ENCODE results near the gene MMP15. TPM values are rescaled to one million over a fixed set of nuclear protein-coding genes. Genes with fewer than 3 reads are reported as not detected.
"Not testable (repeated sequence)": the region's sequence is repeated elsewhere in the genome, so short reads cannot be mapped to it uniquely, and the experiment has no call there.

Gene MMP15
- total RNA-seq, 2 experiments from 2014 or later, result 0.19 to 0.43 TPM

DNA sequence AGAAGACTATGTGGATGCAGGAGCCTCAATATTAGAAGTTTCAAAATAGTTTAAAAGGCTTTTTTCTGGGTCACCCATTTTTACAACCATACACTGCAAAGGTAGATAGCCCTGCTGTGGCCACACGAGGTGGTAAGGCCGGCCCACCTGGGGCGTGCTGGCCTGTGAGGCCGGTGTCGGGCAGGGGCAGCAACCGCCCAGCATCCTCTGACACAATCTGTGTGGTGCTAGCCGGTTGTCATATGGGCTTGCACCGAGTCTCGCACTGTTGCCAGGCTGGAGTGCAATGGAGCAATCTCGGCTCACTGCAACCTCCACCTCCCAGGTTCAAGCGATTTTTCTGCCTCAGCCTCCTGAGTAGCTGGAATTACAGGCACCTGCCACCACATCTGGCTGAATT, 59.6 kb downstream of the MMP15 start:
- Mint-ChIP-seq H3K9me3 (ENCODE audit: low read depth) (no peaks in the 10 kb centered on the region), H3K4me3 (no peak overlapping the region), H3K27ac (no peak overlapping the region), H3K4me1 (no peaks in the 10 kb centered on the region), H3K36me3 (ENCODE audit: low read depth) (no peaks in the 10 kb centered on the region), H3K27me3 (no peaks in the 10 kb centered on the region)
- ChIA-PET POLR2A (no interaction called here), CTCF (no interaction called here)
- intact Hi-C loops (cut with DNase I, micrococcal nuclease), result no loop called here
- DNase-seq (no peak), ATAC-seq (no peak)

DNA sequence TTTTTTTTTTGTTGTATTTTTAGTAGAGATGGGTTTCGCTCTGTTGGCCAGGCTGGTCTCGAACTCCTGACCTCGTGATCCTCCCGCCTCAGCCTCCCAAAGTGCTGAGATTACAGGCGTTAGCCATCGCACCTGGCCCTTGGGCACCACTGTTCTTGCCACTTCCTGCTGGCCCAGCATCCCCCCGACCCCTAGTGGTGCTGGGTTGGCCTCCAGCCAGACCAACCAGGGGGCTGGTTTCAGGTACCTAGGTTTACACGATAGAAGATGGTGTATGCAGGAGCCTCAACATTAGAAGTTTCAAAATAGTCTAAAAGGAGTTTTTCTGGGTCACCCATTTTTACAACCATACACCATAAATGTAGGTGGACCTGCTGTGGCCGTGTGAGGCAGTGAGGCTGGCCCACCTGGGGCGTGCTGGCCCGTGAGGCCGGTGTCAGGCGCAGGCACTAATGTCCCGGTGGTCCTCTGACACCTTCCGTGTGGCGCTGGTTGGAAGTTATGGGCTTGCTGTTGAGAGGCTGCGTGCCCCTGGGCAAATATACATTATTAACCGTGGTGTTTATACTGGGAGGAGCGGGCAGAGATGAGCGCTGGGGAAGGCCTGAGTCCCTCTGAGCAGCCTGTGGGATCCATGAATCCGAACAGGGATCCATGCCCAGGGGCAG, 60.2 kb downstream of the MMP15 start:
- no peak for DNase-seq
- POLR2A ChIA-PET, result no interaction called here
- CTCF ChIA-PET, result no interaction called here
- Mint-ChIP-seq H3K36me3 (ENCODE audit: low read depth) (no peaks in the 10 kb centered on the region), H3K9me3 (ENCODE audit: low read depth) (no peaks in the 10 kb centered on the region), H3K27me3 (no peaks in the 10 kb centered on the region), H3K27ac (no peak overlapping the region), H3K4me1 (no peaks in the 10 kb centered on the region), H3K4me3 (no peak overlapping the region)
- ATAC-seq, result no peak
- intact Hi-C loops (cut with DNase I, micrococcal nuclease), result no loop called here

DNA sequence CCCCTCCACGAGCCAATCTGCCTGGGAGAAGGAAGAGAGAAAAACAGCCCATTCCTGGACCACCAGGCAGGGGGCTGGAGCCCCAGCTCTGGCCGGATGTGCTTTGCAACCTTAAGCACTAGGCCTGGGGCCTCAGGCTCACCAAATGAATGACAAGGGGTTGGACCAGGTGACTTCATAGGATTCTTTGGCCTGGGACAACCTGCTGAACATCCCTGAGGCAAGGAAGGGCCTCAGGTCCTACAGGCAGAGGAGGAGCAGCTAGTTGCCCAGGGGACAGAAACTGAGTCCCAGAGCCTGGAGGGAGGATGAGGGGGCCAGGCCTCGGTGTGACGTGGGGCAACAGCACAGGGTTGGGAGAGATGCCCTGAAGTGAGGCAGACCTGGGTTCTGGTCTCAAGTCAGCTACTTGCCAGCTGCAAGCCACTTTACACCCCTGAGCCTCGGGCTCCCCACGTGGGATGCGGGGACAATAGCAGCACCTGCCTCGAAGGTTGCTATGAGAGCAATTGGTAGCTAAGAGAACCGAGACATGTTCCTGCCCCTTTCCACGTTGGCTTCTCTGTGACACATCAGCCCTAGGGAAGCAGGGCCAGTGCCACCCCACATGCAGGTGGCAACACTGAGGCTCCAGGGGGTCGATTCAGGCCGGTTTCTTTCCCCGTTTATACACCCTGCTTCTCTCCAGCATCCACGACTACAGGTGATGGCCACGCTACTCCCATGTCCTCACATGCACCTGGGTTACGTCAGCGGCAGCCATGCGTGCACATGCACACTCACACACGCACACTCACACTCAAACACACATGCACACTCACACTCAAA, 61.0 kb downstream of the MMP15 start:
- no peak overlapping the region for H3K27ac Mint-ChIP-seq
- no peaks in the 10 kb centered on the region for H3K4me1 Mint-ChIP-seq
- H3K4me3 Mint-ChIP-seq, result no peak overlapping the region
- H3K27me3 Mint-ChIP-seq, result no peaks in the 10 kb centered on the region
- H3K9me3 Mint-ChIP-seq (ENCODE audit: low read depth), result no peaks in the 10 kb centered on the region
- intact Hi-C loops (cut with DNase I, micrococcal nuclease), result no loop called here
- ChIA-PET POLR2A (no interaction called here), CTCF (no interaction called here)
- DNase-seq (no peak), ATAC-seq (no peak)
- no peaks in the 10 kb centered on the region for H3K36me3 Mint-ChIP-seq (ENCODE audit: low read depth)

DNA sequence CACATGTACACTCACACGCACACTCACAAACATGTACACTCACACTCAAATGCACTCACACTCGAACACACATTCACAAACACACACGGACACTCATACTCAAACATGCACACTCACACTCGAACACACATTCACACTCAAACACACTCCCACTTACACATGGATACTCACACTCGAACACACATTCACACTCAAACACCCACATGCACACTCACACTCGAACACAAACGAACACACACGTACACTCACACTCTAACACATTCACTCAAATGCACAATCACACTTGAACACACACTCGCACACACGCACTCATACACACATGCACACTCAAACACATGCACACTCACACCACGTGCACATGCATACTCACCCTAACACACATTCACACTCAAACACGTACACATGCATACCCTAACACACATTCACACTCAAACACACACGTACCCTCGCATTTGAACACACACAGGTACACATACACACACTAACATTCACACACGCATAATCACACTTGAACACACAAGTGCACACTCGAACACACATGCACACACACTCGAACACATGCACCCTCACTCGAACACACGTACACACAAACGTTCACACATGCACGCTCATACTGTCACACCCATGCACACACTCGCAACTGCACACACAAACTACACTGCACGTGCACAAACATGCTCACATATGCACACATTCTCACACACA, 61.8 kb downstream of the MMP15 start:
- POLR2A ChIA-PET, result no interaction called here
- CTCF ChIA-PET, result interaction anchor here (1.3 kb wide), 1 partner anchor 10 kb away, joined by 5 read pairs; no protein-coding TSS in a partner anchor

DNA sequence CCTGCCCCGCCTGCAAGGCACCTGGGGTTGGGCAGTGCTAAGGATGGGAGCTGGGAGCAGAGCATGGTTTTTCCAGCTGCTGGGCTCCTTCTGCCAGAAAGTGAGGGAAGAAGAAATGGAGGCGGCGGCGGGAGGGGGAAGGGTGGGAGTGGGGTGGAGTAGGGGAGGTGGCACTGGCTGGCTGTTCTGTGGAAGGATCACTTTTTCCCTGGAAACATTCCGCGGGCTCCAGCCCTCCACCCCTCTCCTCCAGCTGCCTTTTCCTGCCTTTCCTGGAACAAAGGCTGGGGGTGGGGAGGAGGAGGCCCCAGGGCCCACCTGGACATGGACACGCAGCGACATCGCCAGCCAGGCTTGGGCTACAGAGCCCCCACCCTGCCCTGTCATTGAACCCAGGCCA, 62.5 kb downstream of the MMP15 start:
- POLR2A ChIA-PET, result no interaction called here
- DNase-seq, result no peak
- Mint-ChIP-seq H3K27ac (no peak overlapping the region), H3K4me3 (no peak overlapping the region), H3K36me3 (ENCODE audit: low read depth) (no peaks in the 10 kb centered on the region), H3K27me3 (no peaks in the 10 kb centered on the region), H3K9me3 (ENCODE audit: low read depth) (no peaks in the 10 kb centered on the region), H3K4me1 (no peaks in the 10 kb centered on the region)
- CTCF ChIA-PET, result interaction anchor here (1.3 kb wide), 1 partner anchor 9 kb away, joined by 5 read pairs; no protein-coding TSS in a partner anchor
- no peak for ATAC-seq
- intact Hi-C loops (cut with DNase I, micrococcal nuclease), result no loop called here

More for the DNA sequence above, 61.8 kb downstream of the MMP15 start:
- H3K36me3 Mint-ChIP-seq (ENCODE audit: low read depth), result no peaks in the 10 kb centered on the region
- H3K27me3 Mint-ChIP-seq, result no peaks in the 10 kb centered on the region
- H3K4me1 Mint-ChIP-seq, result no peaks in the 10 kb centered on the region
- intact Hi-C loops (cut with DNase I, micrococcal nuclease), result no loop called here
- H3K9me3 Mint-ChIP-seq (ENCODE audit: low read depth), result no peaks in the 10 kb centered on the region
- ATAC-seq (no peak), DNase-seq (no peak)
- H3K27ac Mint-ChIP-seq, result no peak overlapping the region
- no peak overlapping the region for H3K4me3 Mint-ChIP-seq

DNA sequence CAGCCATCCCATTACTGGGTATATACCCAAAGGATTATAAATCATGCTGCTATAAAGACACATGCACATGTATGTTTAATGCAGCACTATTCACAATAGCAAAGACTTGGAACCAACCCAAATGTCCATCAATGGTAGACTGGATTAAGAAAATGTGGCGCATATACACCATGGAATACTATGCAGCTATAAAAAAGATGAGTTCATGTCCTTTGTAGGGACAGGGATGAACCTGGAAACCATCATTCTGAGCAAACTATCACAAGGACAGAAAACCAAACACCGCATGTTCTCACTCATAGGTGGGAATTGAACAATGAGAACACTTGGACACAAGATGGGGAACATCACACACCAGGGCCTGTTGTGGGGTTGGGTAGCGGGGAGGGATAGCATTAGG, 64.8 kb downstream of the MMP15 start:
- H3K9me3 Mint-ChIP-seq (ENCODE audit: low read depth); H3K4me3 Mint-ChIP-seq; CTCF ChIA-PET; ATAC-seq; H3K27me3 Mint-ChIP-seq; H3K4me1 Mint-ChIP-seq; H3K27ac Mint-ChIP-seq; DNase-seq; intact Hi-C loops (cut with DNase I, micrococcal nuclease); POLR2A ChIA-PET; H3K36me3 Mint-ChIP-seq (ENCODE audit: low read depth): not testable (repeated sequence)

DNA sequence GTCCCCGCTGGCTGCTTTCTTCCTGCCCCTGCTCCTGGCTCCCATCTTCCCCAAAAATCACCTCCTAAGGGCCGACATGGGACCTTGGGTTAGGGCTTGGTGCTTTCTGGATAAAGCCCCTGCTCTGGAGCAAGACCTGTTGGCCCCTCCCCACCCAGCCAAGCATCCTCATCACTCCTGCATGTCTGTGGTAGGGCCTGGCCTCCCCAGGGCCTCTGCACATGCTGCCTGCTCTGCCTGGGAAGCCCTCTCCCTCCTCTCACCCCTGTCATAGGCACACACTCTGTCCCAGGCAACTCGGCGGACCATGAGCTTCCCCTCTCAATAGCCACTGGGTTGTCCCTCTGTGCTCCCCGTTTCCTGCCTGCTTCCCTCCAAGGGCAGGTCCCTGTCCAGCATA, 68.5 kb downstream of the MMP15 start:
- ChIA-PET CTCF (no interaction called here), POLR2A (no interaction called here)
- no peak for ATAC-seq
- H3K27me3 Mint-ChIP-seq, result peaks cover 3% of the 10 kb centered on the region
- no peak overlapping the region for H3K27ac Mint-ChIP-seq
- H3K4me1 Mint-ChIP-seq, result no peaks in the 10 kb centered on the region
- H3K4me3 Mint-ChIP-seq, result no peak overlapping the region
- no peak for DNase-seq
- H3K36me3 Mint-ChIP-seq (ENCODE audit: low read depth), result no peaks in the 10 kb centered on the region
- intact Hi-C loops (cut with DNase I, micrococcal nuclease), result no loop called here
- no peaks in the 10 kb centered on the region for H3K9me3 Mint-ChIP-seq (ENCODE audit: low read depth)

DNA sequence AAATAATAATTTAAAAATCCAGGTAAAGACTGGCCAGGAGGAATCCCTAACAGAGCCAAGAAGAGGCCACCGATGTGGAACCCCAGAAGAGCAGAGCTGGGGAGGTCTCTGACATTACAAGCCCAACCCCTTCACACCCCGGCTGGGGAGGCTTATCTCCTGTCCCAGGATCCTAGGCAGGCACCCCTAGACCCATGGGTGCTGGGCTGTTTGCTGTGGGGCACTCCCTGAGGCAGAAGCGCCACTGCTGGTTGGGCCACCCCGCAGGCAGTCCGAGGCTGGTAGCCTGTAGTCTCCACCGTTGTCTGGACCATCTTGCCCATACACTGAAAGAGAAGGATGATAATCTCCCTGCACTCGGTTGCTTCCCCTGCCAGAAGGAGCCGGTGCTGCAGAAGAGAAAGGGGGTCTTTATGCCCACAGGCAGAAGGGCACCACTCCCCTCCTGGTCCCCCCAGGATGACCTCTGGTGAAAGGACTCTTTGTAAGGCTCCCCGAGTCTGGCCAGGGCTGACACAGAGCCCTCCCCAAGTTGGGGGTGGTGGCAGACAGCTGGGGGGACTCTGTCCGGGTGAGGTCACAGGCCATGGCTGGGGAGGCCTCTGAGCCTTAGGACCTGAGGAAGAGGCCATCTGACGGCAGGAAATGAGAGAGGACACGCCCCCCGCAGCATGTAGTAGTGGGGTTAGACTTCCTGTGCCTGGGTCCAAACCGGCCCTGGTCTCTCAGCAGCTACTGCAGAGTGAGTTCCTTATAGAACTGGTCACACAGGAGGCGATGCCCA, 69.4 kb downstream of the MMP15 start:
- intact Hi-C loops (cut with DNase I, micrococcal nuclease), result no loop called here
- CTCF ChIA-PET, result interaction anchor here (1.1 kb wide), 1 partner anchor 17 kb away, joined by 5 read pairs; no protein-coding TSS in a partner anchor
- no peak overlapping the region for H3K27ac Mint-ChIP-seq
- no peaks in the 10 kb centered on the region for H3K9me3 Mint-ChIP-seq (ENCODE audit: low read depth)
- H3K27me3 Mint-ChIP-seq, result peaks cover 3% of the 10 kb centered on the region
- H3K4me1 Mint-ChIP-seq, result no peaks in the 10 kb centered on the region
- no peaks in the 10 kb centered on the region for H3K36me3 Mint-ChIP-seq (ENCODE audit: low read depth)
- no peak for DNase-seq
- H3K4me3 Mint-ChIP-seq, result no peak overlapping the region
- ATAC-seq, result no peak
- POLR2A ChIA-PET, result no interaction called here

DNA sequence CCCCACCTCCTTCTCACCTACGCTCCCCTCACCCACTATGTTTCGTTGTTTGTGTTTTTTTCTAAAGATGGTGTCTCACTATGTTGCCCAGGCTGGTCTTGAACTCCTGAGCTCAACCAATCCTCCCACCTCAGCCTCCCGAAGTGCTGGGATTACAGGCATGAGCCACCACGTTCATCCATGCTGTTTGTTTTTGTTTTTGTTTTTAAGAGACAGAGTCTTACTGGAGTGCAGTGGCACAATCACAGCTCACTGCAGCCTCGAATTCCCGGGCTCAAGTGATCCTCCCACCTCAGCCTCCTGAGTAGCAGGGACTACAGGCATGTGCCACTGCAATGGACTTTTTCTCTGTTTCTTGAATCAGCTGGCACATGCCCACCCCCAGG, 70.0 kb downstream of the MMP15 start:
- ATAC-seq; H3K36me3 Mint-ChIP-seq (ENCODE audit: low read depth); H3K27ac Mint-ChIP-seq; H3K4me3 Mint-ChIP-seq; intact Hi-C loops (cut with DNase I, micrococcal nuclease); H3K9me3 Mint-ChIP-seq (ENCODE audit: low read depth); POLR2A ChIA-PET; DNase-seq; H3K4me1 Mint-ChIP-seq; H3K27me3 Mint-ChIP-seq: not testable (repeated sequence)
- CTCF ChIA-PET, result interaction anchor here (0.7 to 1.1 kb wide), 2 partner anchors 18 to 306 kb away, joined by 5 read pairs; no protein-coding TSS in a partner anchor

DNA sequence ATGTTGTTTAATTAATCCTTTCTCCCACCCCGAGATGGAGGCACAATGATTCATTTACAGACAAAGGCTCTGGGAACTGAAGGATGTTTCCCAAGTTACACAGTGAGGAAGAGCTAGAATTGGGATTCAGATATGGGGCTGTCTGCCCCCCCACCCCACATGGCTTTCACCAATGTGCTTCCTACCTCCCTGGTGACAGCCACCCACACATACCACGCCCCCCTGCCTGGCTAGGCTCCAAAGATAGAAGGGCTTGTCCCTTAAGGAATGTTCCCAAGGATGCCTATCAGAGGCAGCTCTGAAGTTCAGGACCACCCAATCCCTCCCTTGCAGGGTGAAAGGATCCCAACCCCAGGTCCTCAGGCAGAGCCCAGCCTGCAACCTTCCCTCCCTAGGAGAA, 70.7 kb downstream of the MMP15 start:
- intact Hi-C loops (cut with DNase I, micrococcal nuclease), result no loop called here
- H3K27ac Mint-ChIP-seq, result no peak overlapping the region
- no peak overlapping the region for H3K4me3 Mint-ChIP-seq
- DNase-seq (no peak), ATAC-seq (no peak)
- peaks cover 3% of the 10 kb centered on the region for H3K27me3 Mint-ChIP-seq
- no peaks in the 10 kb centered on the region for H3K4me1 Mint-ChIP-seq
- CTCF ChIA-PET, result interaction anchor here (0.7 to 1.8 kb wide), 7 partner anchors 12 to 305 kb away, joined by 3 to 6 read pairs (median 4); no protein-coding TSS in a partner anchor
- no peaks in the 10 kb centered on the region for H3K36me3 Mint-ChIP-seq (ENCODE audit: low read depth)
- POLR2A ChIA-PET, result no interaction called here
- H3K9me3 Mint-ChIP-seq (ENCODE audit: low read depth), result no peaks in the 10 kb centered on the region

Data from activated CD4-positive, alpha-beta T cell treated with anti-CD3 and anti-CD28 coated beads for 36 hours (primary cell).